ENCODE results near the gene ADRA2B.

DNA sequence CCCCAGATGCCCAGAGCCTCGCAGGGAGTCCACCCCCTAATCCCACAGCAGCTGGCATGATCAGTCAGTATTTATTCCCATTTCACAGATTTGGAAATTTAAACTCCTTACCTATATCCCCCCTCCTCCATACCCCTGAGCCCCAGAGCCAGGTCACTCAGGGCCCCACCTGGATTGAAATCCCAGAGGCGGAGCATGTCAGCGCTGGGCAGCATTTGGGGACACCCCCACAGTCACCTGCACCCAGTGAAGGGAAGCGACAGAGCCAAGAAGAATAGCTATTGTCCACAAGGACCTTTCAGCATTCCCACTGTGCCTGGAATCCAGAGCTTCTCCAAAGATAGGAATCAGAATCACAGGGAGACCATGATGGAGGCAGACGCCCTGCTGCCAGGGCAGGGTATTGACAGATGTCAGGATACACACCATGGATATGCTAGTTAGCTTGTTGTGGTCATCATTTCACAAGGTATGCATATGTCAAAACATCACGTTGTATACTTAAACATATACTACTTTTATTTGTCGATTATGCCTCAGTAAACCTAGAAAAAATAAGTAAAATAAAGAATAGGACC is 22.9 kb upstream of the ADRA2B start:
- no peak for TF ChIP-seq YY1 (IDR thresholded peaks at IDR 0.05; ENCODE audit: insufficient read depth, insufficient read length)
- no peak for TF ChIP-seq ZNF274 (IDR thresholded peaks at IDR 0.05; ENCODE audit: low read depth, low read length)
- TF ChIP-seq SUZ12 (IDR thresholded peaks at IDR 0.05; ENCODE audit: extremely low read depth, insufficient read depth, insufficient read length), result no peak

All from NT2/D1 (cell line).